ENCODE measurements around the gene NTRK3.

GRCh38 chr15:88264622-88265021 is 8.1 kb upstream of the NTRK3 start:
- TF ChIP-seq CTCF (IDR thresholded peaks at IDR 0.05; ENCODE audit: extremely low read depth in 1 of 2, insufficient read depth in 1 of 2, low read depth in 1 of 2, low read length in 2 of 2) (no peak), POLR2A (IDR thresholded peaks at IDR 0.05; ENCODE audit: low read depth, low read length) (no peak), EZH2 (IDR thresholded peaks at IDR 0.05; ENCODE audit: borderline replicate concordance, low read depth, low read length, severe bottlenecking) (no peak), FOS (IDR thresholded peaks at IDR 0.05; ENCODE audit: borderline replicate concordance, insufficient read depth, low read length) (no peak), JUN (IDR thresholded peaks at IDR 0.05; ENCODE audit: borderline replicate concordance, insufficient read depth, insufficient read length, low read depth) (no peak), GATA2 (IDR thresholded peaks at IDR 0.05; ENCODE audit: insufficient read depth, insufficient read length, low read depth, low read length) (no peak), MAX (IDR thresholded peaks at IDR 0.05; ENCODE audit: insufficient read depth, insufficient read length) (no peak), POLR2AphosphoS5 (IDR thresholded peaks at IDR 0.05; ENCODE audit: insufficient read depth, low read depth, low read length) (no peak), MYC (IDR thresholded peaks at IDR 0.05; ENCODE audit: low read depth, low read length) (no peak)

Data from endothelial cell of umbilical vein (primary cell).